Cardiac muscle cell (in vitro differentiated cells and primary cell): Measurements from ENCODE around the gene TMEM222. TPM values are rescaled to one million over a fixed set of nuclear protein-coding genes. Genes with fewer than 3 reads are reported as not detected.
A peak's percentile ranks its signal among the peaks of the same experiment; 100 is the strongest.

Experiments used
- DNase-seq, 2 donors: peaks; one replicate each; pipeline versions ENCODE4 v3.0.0 to v3.0.0-alpha.2; 2010 to 2017; ENCODE audit warnings: low read depth in 1 of 2, low spot score in 1 of 2
- H3K27ac ChIP-seq: fragments of 200-600 bp; sonication (generic); 2 replicates; pipeline ENCODE4 v1.5.1; 2016
- H3K27me3 ChIP-seq: fragments of 200-600 bp; sonication (generic); 2 replicates; pipeline ENCODE4 v1.6.0; 2016; ENCODE audit warnings: control low read depth
- H3K36me3 ChIP-seq: fragments of 200-600 bp; sonication (generic); 2 replicates; pipeline ENCODE4 v1.5.1; 2016; ENCODE audit warnings: control low read depth
- H3K4me1 ChIP-seq: fragments of 200-600 bp; sonication (generic); 2 replicates; pipeline ENCODE4 v1.8.1; 2017; ENCODE audit warnings: low read depth, mild to moderate bottlenecking, mixed run types
- H3K4me3 ChIP-seq: fragments of 200-600 bp; sonication (generic); 2 replicates; pipeline ENCODE4 v1.5.1; 2016; ENCODE audit warnings: mild to moderate bottlenecking
- H3K9me3 ChIP-seq: fragments of 200-600 bp; sonication (generic); 2 replicates; pipeline ENCODE4 v1.5.1; 2017; ENCODE audit warnings: low read depth, mild to moderate bottlenecking, control low read depth
- polyA plus RNA-seq: library from polyadenylated mRNA; unstranded; fragments of >200 nt; fragmentation: Nextera tagmentation; extraction: Ambion mirVana; gene quantifications from 2 replicates; pipeline ENCODE4 v1.2.1, GENCODE V29; 2016
- total RNA-seq: library from RNA; depleted of rRNA; stranded (reverse); fragments of >200 nt; gene quantifications from 2 replicates; pipeline ENCODE4 v1.2.3, GENCODE V29; 2016
- TF ChIP-seq, protein P1 (sequence below): IDR thresholded peaks from 2 replicates; pipeline ENCODE4 v1.5.1; 2012; ENCODE audit warnings: low read depth, mild to moderate bottlenecking, low read length

TMEM222 gene
- total and polyA plus RNA-seq, 2 experiments from 2014 or later, result 39.6 to 55.2 TPM

DNA sequence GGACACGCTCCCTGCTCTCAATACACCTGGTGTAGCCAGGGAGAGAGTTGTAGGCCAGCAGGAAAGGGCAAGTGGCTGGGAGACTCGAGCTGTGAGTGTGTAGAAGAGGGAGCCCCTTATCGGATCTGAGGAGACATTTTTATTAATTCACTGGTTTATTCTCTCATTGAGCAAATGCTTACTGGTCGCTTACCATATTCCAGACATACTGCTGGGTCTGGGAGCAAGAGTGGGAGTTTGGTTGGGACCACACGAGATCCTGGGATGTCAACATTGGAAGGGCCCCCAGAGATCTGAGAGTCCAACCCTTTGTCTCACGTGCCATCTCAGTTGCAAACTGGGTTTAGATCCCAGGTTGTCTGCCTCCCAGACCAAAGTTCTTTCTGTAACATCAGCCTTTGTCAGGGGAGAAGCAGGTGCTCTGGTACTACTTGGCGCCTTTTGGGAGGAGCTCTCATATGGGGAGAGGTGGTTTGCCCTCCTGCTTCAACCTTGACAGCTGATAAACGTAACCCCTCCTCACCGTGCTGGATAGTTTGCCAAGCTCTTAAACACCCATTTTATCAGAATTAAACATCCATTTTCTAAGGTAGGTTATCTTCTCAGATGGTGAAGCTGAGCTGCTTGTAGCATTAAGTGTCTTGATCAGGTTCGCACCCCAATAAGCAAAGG, 742 bp downstream of the TMEM222 start:
- no peaks in the 10 kb centered on the region for H3K9me3 ChIP-seq
- H3K27ac ChIP-seq, result peak overlapping the region; percentile 91
- H3K4me1 ChIP-seq, result peaks cover 18% of the 10 kb centered on the region
- no peak for DNase-seq
- peak overlapping the region; percentile 66 for H3K4me3 ChIP-seq
- TF ChIP-seq, protein P1, sequence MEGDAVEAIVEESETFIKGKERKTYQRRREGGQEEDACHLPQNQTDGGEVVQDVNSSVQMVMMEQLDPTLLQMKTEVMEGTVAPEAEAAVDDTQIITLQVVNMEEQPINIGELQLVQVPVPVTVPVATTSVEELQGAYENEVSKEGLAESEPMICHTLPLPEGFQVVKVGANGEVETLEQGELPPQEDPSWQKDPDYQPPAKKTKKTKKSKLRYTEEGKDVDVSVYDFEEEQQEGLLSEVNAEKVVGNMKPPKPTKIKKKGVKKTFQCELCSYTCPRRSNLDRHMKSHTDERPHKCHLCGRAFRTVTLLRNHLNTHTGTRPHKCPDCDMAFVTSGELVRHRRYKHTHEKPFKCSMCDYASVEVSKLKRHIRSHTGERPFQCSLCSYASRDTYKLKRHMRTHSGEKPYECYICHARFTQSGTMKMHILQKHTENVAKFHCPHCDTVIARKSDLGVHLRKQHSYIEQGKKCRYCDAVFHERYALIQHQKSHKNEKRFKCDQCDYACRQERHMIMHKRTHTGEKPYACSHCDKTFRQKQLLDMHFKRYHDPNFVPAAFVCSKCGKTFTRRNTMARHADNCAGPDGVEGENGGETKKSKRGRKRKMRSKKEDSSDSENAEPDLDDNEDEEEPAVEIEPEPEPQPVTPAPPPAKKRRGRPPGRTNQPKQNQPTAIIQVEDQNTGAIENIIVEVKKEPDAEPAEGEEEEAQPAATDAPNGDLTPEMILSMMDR, result no peak
- H3K27me3 ChIP-seq, result no peaks in the 10 kb centered on the region
- H3K36me3 ChIP-seq, result no peaks in the 10 kb centered on the region

DNA sequence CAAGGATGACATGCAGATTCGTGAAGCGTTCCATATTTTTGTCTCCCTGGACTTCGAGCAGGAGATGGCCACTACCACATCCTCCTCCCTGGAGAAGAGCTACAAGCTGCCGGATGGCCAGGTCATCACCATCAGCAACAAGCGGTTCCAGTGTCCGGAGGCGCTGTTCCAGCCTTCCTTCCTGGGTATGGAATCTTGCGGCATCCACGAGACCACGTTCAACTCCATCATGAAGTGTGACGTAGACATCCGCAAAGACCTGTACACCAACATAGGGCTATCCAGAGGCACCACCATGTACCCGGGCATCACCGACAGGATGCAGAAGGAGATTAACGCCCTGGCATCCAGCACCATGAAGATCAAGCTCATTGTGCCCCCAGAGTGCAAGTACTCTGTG, 3.3 kb downstream of the TMEM222 start:
- no peaks in the 10 kb centered on the region for H3K27me3 ChIP-seq
- no peak overlapping the region for H3K4me3 ChIP-seq
- H3K4me1 ChIP-seq, result peaks cover 5% of the 10 kb centered on the region
- no peaks in the 10 kb centered on the region for H3K9me3 ChIP-seq
- TF ChIP-seq, protein P1, result no peak
- H3K36me3 ChIP-seq, result no peaks in the 10 kb centered on the region
- no peak for DNase-seq
- H3K27ac ChIP-seq, result peak overlapping the region; percentile 62

DNA sequence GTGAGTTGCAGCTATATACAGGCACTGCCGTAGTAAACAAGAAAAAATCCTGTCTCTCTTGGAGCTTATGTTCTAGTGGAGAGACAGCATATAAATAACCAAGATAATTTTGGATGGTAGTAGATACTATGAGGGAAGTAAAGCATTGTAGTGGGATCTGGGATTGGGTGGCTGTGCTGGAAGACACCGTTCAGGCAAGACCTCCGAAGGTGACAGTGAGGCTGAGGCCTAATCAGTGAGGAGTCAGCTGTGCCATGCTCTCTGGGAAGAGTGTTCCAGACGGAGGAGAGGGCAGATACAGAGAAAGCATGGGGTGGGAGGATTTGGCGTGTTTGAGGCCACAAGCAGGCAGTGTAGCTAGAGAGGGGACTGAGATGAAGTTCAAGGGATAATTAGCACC, 6.0 kb downstream of the TMEM222 start:
- no peaks in the 10 kb centered on the region for H3K36me3 ChIP-seq
- H3K4me1 ChIP-seq, result peaks cover 4% of the 10 kb centered on the region
- TF ChIP-seq, protein P1, result no peak
- no peak overlapping the region for H3K4me3 ChIP-seq
- no peaks in the 10 kb centered on the region for H3K9me3 ChIP-seq
- no peak overlapping the region for H3K27ac ChIP-seq
- no peaks in the 10 kb centered on the region for H3K27me3 ChIP-seq
- DNase-seq, result no peak

DNA sequence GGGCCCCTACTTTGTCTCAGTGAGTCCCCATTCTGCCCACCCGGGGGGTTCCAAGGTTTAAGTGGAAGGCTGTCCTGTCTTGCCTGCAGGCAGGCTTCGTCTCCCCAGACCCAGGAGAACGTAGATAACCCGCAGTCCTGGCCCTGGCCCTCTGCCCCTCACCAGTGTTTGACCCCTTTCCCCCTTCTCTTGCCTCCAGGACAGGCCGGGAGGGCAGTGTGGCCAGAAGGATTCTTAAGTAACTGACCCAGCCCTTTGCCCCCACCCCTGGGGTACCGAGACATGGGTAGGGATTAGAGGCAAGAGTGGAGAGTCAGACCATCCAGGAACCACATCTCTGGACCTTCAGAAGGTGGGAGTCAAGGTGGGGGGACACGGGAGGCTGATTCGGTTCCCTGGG, 8.8 kb downstream of the TMEM222 start:
- Histone ChIP-seq H3K9me3 (no peaks in the 10 kb centered on the region), H3K36me3 (no peaks in the 10 kb centered on the region), H3K4me1 (no peaks in the 10 kb centered on the region), H3K27me3 (no peaks in the 10 kb centered on the region), H3K4me3 (no peak overlapping the region), H3K27ac (no peak overlapping the region)
- no peak for DNase-seq
- TF ChIP-seq, protein P1, result no peak

DNA sequence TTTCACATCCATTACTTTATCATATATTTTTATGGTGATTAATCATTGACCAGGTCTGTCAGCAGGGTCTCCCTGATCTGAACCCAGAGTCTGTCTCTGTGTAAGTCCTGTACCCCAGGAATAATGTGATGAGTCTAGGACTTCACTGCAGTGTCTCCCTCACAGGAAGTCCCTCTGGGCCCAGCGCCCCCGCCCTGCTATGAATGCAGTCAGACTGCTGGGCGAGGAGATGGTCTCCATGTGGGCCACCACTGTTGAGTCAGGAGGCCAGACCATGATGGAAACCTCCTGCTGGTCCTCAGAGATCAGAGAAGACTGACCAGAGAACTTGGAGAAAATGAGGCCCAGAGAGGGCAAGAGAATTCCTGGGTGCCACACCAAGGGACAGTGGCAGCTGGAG, 9.5 kb downstream of the TMEM222 start:
- TF ChIP-seq, protein P1, result no peak
- no peak for DNase-seq
- Histone ChIP-seq H3K4me1 (no peaks in the 10 kb centered on the region), H3K9me3 (no peaks in the 10 kb centered on the region), H3K36me3 (no peaks in the 10 kb centered on the region), H3K4me3 (no peak overlapping the region), H3K27ac (no peak overlapping the region), H3K27me3 (no peaks in the 10 kb centered on the region)
